HepG2 (cell line): ENCODE measurements around the gene ZSWIM5. TPM values are rescaled to one million over a fixed set of nuclear protein-coding genes. Genes with fewer than 3 reads are reported as not detected.

ENCODE experiments used
- BORCS8-MEF2B ChIP-seq: sonication (generic); formaldehyde crosslinking; IDR thresholded peaks from 2 replicates; pipeline ENCODE4 v1.8.0; 2022; ENCODE audit warnings: mild to moderate bottlenecking, missing genetic modification reagents
- CBFB ChIP-seq: sonication (generic); formaldehyde crosslinking; IDR thresholded peaks from 2 replicates; pipeline ENCODE4 v1.4.0; 2020; ENCODE audit warnings: missing genetic modification reagents
- DNMT1 ChIP-seq: sonication (generic); formaldehyde crosslinking; IDR thresholded peaks from 2 replicates; pipeline ENCODE4 v1.5.1; 2020; ENCODE audit warnings: mild to moderate bottlenecking, missing genetic modification reagents
- ESRRA ChIP-seq: sonication (generic); formaldehyde crosslinking; IDR thresholded peaks from 2 replicates; pipeline ENCODE4 v1.5.1; 2020; ENCODE audit warnings: mild to moderate bottlenecking, low read depth, missing genetic modification reagents
- NFYC ChIP-seq: IDR thresholded peaks from 2 replicates; pipeline ENCODE4 v1.6.1; 2016; ENCODE audit warnings: missing genetic modification reagents, missing compliant biosample characterization
- RBFOX2 ChIP-seq: fragments of 200-400 bp; formaldehyde crosslinking; IDR thresholded peaks from 2 replicates; pipeline ENCODE4 v1.6.1; 2017; ENCODE audit warnings: low read depth, mild to moderate bottlenecking, low read length
- TBX2 ChIP-seq: sonication (generic); formaldehyde crosslinking; IDR thresholded peaks from 2 replicates; pipeline ENCODE4 v1.5.0; 2020; ENCODE audit warnings: missing genetic modification reagents, mild to moderate bottlenecking, borderline replicate concordance
- TGIF2 ChIP-seq: IDR thresholded peaks from 2 replicates; pipeline ENCODE4 v1.6.1; 2016; ENCODE audit warnings: control low read depth, missing compliant biosample characterization
- ZNF660 ChIP-seq: sonication (generic); formaldehyde crosslinking; IDR thresholded peaks from 2 replicates; pipeline ENCODE4 v1.5.1; 2020; ENCODE audit warnings: mild to moderate bottlenecking, low read depth, missing genetic modification reagents, borderline replicate concordance
- ZSCAN29 ChIP-seq: sonication (generic); formaldehyde crosslinking; conservative IDR thresholded peaks from 2 replicates; pipeline ENCODE4 v1.4.0; 2020; ENCODE audit warnings: mild to moderate bottlenecking, missing genetic modification reagents
- polyA plus RNA-seq, 8 experiments: library from polyadenylated mRNA; depleted of rRNA in 3 of 8; stranded (reverse) in 7 of 8; unstranded in 1 of 8; fragments of >200 nt; fragmentation: Illumina TruSeq in 4 of 8; extraction: Trizol in 4 of 8; gene quantifications; 2 replicates each; pipeline versions ENCODE4 v1.2.1 to v1.2.3, GENCODE V29; 2011 to 2016; ENCODE audit warnings: low read depth in 4 of 8, missing spikeins in 1 of 8, mixed read lengths in 1 of 8; ENCODE audit not compliant: insufficient read depth in 1 of 8
- total RNA-seq, 5 experiments: library from RNA; depleted of rRNA; stranded (reverse); fragments of >200 nt; fragmentation: Illumina TruSeq; extraction: Trizol; gene quantifications; 2 replicates each; pipeline ENCODE4 v1.2.3, GENCODE V29; 2016; ENCODE audit warnings: low read depth in 1 of 5
- TF ChIP-seq, protein P1 (sequence below): sonication (generic); formaldehyde crosslinking; IDR thresholded peaks from 2 replicates; pipeline ENCODE4 v1.5.0; 2020; ENCODE audit warnings: mild to moderate bottlenecking, missing genetic modification reagents
- TF ChIP-seq, protein P2 (sequence below): sonication (generic); formaldehyde crosslinking; IDR thresholded peaks from 2 replicates; pipeline ENCODE4 v1.4.0; 2020; ENCODE audit warnings: missing genetic modification reagents, borderline replicate concordance
- TF ChIP-seq, protein P3 (sequence below): sonication (generic); formaldehyde crosslinking; IDR thresholded peaks from 2 replicates; pipeline ENCODE4 v1.4.0; 2020; ENCODE audit warnings: mild to moderate bottlenecking, missing genetic modification reagents
- TF ChIP-seq, protein P4 (sequence below): sonication (generic); formaldehyde crosslinking; IDR thresholded peaks from 2 replicates; pipeline ENCODE4 v1.4.0; 2020; ENCODE audit warnings: missing genetic modification reagents
- TF ChIP-seq, protein P5 (sequence below): sonication (generic); formaldehyde crosslinking; IDR thresholded peaks from 2 replicates; pipeline ENCODE4 v1.4.0; 2020; ENCODE audit warnings: missing genetic modification reagents

The ZSWIM5 gene
- total and polyA plus RNA-seq, 2 of the 13 experiments (the other 11 are each of a cell fraction or from before 2014, with no cell fraction given): 11.0 to 20.6 TPM

DNA sequence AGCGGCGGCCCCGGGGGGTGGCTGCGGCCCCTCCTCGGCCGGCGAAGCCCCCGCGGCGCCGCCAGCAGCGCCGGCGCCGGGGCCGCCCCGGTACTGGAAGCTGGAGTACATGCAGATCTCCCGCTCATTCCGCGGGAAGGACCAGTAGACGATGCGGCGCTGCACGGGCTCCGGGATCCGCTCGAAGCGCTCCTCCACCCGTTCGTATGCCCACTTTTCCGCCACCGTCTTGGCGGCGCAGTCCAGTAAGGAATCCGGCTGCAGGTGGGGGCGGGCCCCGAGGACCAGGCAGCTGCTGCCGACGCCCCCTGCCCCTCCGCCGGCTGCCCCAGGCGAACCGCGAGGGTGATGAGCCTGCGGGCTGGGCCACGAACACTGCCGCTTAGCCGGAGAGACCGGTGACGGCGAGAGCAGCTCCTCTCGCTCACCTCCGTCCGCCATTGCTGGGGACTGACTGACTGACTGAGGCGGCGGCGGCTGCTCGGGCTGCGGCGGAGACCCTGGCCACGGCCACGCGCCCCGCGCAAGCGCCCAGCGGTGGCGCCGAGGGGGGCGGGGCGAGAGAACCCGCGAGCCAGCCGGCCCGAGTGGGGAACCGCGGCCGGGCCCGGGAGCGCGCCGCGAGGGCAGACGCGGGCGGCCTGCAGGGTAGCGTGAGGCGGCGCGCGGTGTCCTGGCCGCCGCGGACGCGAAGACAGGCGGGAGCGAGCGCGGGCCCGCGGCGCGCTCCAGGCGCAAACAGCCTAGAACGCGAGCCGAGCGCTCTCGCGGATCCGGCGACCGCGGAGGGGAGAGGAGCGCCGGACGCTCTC, at the start of gene ZSWIM5 (continued):
- 0 out of 2 replicates have a peak, but pooled peaks have one; percentile 10 for TF ChIP-seq TBX2 (CRISPR knock-in tag)
- TF ChIP-seq, protein P1, sequence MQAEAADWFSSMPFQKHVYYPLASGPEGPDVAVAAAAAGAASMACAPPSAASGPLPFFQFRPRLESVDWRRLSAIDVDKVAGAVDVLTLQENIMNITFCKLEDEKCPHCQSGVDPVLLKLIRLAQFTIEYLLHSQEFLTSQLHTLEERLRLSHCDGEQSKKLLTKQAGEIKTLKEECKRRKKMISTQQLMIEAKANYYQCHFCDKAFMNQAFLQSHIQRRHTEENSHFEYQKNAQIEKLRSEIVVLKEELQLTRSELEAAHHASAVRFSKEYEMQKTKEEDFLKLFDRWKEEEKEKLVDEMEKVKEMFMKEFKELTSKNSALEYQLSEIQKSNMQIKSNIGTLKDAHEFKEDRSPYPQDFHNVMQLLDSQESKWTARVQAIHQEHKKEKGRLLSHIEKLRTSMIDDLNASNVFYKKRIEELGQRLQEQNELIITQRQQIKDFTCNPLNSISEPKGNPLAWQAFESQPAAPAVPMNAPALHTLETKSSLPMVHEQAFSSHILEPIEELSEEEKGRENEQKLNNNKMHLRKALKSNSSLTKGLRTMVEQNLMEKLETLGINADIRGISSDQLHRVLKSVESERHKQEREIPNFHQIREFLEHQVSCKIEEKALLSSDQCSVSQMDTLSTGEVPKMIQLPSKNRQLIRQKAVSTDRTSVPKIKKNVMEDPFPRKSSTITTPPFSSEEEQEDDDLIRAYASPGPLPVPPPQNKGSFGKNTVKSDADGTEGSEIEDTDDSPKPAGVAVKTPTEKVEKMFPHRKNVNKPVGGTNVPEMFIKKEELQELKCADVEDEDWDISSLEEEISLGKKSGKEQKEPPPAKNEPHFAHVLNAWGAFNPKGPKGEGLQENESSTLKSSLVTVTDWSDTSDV (CRISPR knock-in tag): 0 out of 2 replicates have a peak, but pooled peaks have one; percentile 71
- TF ChIP-seq, protein P2, sequence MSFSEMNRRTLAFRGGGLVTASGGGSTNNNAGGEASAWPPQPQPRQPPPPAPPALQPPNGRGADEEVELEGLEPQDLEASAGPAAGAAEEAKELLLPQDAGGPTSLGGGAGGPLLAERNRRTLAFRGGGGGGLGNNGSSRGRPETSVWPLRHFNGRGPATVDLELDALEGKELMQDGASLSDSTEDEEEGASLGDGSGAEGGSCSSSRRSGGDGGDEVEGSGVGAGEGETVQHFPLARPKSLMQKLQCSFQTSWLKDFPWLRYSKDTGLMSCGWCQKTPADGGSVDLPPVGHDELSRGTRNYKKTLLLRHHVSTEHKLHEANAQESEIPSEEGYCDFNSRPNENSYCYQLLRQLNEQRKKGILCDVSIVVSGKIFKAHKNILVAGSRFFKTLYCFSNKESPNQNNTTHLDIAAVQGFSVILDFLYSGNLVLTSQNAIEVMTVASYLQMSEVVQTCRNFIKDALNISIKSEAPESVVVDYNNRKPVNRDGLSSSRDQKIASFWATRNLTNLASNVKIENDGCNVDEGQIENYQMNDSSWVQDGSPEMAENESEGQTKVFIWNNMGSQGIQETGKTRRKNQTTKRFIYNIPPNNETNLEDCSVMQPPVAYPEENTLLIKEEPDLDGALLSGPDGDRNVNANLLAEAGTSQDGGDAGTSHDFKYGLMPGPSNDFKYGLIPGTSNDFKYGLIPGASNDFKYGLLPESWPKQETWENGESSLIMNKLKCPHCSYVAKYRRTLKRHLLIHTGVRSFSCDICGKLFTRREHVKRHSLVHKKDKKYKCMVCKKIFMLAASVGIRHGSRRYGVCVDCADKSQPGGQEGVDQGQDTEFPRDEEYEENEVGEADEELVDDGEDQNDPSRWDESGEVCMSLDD (CRISPR knock-in tag): no peak
- 0 out of 2 replicates have a peak, but pooled peaks have one; percentile 21 for TF ChIP-seq ESRRA
- TF ChIP-seq, protein P3, sequence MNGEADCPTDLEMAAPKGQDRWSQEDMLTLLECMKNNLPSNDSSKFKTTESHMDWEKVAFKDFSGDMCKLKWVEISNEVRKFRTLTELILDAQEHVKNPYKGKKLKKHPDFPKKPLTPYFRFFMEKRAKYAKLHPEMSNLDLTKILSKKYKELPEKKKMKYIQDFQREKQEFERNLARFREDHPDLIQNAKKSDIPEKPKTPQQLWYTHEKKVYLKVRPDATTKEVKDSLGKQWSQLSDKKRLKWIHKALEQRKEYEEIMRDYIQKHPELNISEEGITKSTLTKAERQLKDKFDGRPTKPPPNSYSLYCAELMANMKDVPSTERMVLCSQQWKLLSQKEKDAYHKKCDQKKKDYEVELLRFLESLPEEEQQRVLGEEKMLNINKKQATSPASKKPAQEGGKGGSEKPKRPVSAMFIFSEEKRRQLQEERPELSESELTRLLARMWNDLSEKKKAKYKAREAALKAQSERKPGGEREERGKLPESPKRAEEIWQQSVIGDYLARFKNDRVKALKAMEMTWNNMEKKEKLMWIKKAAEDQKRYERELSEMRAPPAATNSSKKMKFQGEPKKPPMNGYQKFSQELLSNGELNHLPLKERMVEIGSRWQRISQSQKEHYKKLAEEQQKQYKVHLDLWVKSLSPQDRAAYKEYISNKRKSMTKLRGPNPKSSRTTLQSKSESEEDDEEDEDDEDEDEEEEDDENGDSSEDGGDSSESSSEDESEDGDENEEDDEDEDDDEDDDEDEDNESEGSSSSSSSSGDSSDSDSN (CRISPR knock-in tag): peak; percentile 97
- TF ChIP-seq, protein P4, sequence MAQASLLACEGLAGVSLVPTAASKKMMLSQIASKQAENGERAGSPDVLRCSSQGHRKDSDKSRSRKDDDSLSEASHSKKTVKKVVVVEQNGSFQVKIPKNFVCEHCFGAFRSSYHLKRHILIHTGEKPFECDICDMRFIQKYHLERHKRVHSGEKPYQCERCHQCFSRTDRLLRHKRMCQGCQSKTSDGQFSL (CRISPR knock-in tag): no peak; the same call in 1 of the 2 replicates
- TF ChIP-seq NFYC: no peak
- TF ChIP-seq, protein P5, sequence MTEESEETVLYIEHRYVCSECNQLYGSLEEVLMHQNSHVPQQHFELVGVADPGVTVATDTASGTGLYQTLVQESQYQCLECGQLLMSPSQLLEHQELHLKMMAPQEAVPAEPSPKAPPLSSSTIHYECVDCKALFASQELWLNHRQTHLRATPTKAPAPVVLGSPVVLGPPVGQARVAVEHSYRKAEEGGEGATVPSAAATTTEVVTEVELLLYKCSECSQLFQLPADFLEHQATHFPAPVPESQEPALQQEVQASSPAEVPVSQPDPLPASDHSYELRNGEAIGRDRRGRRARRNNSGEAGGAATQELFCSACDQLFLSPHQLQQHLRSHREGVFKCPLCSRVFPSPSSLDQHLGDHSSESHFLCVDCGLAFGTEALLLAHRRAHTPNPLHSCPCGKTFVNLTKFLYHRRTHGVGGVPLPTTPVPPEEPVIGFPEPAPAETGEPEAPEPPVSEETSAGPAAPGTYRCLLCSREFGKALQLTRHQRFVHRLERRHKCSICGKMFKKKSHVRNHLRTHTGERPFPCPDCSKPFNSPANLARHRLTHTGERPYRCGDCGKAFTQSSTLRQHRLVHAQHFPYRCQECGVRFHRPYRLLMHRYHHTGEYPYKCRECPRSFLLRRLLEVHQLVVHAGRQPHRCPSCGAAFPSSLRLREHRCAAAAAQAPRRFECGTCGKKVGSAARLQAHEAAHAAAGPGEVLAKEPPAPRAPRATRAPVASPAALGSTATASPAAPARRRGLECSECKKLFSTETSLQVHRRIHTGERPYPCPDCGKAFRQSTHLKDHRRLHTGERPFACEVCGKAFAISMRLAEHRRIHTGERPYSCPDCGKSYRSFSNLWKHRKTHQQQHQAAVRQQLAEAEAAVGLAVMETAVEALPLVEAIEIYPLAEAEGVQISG: peak; percentile 61; the same call in 1 of the 2 replicates
- peak; percentile 60; the same call in 1 of the 2 replicates for TF ChIP-seq TGIF2 (CRISPR knock-in tag)
- peak; percentile 69; the same call in 1 of the 2 replicates for TF ChIP-seq CBFB
- no peak for TF ChIP-seq ZNF660
- peak; percentile 40; the same call in 1 of the 2 replicates for TF ChIP-seq BORCS8-MEF2B (CRISPR knock-in tag)
- TF ChIP-seq RBFOX2: peak; percentile 96
- 0 out of 2 replicates have a peak, but pooled peaks have one; percentile 37 for TF ChIP-seq DNMT1
- no peak for TF ChIP-seq ZSCAN29 (CRISPR knock-in tag)
